Fibroblast of the aortic adventitia (primary cell): ENCODE data around the gene ANGPTL1. TPM values are rescaled to one million over a fixed set of nuclear protein-coding genes. Genes with fewer than 3 reads are reported as not detected.

Experiments
- DNase-seq: peaks from one replicate; pipeline ENCODE4 v3.0.0-alpha.2; 2010; ENCODE audit warnings: low read depth
- H3K4me3 ChIP-seq: 2 replicates; pipeline ENCODE4 v1.5.1; 2011; ENCODE audit warnings: low read depth, mild to moderate bottlenecking, control low read depth, low read length, moderate library complexity
- CTCF ChIP-seq: IDR thresholded peaks from 2 replicates; pipeline ENCODE4 v1.5.1; 2011; ENCODE audit warnings: mild to moderate bottlenecking, low read length, control low read depth, inconsistent platforms; ENCODE audit not compliant: insufficient read depth
- total RNA-seq: library from RNA; depleted of rRNA; stranded (reverse); fragments of >200 nt; gene quantifications from 2 replicates; pipeline ENCODE4 v1.2.3, GENCODE V29; 2012; ENCODE audit warnings: low replicate concordance

The ANGPTL1 gene
- total RNA-seq, 1 donor = 6.0 TPM

DNA sequence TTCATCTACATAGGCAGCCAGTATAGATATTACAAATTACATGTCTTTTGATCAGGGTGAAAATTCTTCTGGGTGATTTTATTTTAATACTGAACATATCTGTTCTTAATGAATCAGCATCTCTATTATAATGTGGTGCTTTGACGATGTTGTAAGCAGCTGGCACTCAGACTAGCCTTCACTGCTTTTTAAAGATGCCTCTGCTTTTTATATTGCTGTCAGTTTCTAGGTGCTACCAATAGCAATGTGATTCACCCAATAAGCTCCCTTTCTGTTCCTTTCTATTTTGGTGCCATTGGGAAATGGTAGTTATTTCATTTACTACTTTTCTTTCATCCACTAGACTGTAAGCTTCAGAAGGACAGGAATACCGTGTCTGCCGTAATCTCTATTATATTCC, 11.1 kb upstream of the ANGPTL1 start:
- TF ChIP-seq CTCF = no peak
- no peak overlapping the region for H3K4me3 ChIP-seq
- DNase-seq = no peak

DNA sequence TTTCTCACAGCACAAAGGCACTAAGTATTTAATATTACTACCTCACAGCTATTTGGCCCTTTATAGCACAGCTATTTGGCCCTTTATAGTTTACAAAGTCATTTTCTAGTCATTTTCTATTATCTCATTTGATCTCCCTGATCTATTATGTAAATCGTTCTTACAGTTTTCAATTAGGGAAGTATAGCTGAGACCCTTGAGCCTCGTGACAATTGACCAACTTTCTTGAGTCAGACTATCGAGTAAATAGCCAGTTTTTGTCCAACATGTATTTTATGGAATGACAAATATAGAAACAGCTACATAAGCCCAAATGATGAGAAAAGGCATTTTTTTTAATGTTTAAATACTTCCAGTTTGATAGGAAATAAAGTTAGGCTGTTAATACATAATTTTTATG, 7.0 kb upstream of the ANGPTL1 start:
- no peak for DNase-seq
- no peak for TF ChIP-seq CTCF
- H3K4me3 ChIP-seq = no peak overlapping the region

DNA sequence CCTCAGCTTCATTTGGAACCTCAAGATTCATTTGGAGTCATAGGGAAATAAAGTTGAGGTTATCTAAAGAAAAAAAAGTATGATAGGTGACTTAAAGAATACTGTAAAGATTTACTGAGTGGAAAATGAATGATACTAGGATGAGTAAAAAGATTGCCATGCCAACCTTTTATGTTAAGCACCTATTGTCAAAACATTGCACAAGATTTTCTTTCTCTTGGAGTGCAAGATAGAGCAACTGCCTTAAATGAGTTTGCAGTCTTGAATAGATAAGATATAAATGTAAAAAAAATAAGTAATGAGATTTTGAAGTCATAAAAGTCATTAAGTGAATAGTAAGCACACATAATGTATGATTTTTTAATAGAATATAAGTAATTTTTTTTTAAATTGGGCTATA, 5.1 kb upstream of the ANGPTL1 start:
- no peak overlapping the region for H3K4me3 ChIP-seq
- no peak for TF ChIP-seq CTCF
- DNase-seq = no peak

- H3K4me3 ChIP-seq = no peak overlapping the region
- DNase-seq = no peak
- no peak for TF ChIP-seq CTCF
These were observed 4.1 kb upstream of the ANGPTL1 start for GRCh38 chr1:178874966-178875365.

DNA sequence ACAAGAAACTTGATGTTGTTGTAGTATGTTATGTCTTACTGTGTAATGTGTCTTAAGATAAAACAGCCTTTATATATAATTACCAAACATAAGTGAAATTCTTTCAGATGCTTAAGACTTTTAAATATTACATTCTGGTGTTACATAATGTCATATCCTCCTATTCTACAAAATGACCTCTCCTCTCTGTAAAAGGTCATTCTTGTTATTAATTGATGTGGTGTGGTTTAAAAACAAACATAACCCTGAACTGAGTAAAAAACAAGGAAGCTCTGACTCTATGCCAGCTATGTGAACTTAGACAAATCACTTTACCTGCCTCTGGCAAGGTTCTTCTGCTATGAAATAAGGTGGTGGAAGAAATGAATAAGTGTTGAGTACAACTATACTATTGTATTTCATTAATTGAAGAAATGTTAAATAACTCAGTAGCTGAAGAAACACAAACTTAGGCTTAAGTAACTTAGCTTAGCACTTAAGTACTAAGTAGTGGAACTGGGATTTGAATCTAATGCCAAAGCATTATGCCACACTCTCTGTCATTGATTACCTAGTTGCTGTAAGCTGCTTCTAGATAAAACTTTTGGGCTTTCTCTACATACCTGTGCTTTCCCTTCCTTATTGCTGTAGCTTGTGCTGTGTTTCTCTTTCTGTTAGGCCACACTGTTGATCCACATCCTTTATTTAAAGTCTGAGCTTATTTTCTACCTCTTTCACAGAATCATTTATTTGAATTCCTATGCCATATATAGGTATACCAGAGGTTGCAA, 859 bp upstream of the ANGPTL1 start:
- TF ChIP-seq CTCF = no peak
- no peak for DNase-seq
- no peak overlapping the region for H3K4me3 ChIP-seq

DNA sequence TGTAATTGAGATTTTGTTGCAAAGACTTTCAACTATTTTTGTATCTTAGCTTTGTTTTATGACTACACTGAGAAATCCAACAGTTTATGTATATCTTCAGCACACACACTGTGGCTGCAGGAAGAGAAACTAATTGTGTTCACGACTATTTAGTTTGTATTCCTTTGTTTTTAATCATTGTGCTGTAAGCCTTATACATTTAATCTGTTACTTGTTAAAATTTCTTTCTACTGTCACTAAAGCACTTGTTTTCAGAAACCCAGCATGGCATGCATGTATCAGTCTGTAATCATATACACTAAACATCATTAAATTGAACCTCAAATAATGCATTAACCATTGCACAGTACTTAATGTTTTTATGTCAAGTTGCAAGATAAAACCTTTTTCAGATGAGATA, 656 bp downstream of the ANGPTL1 start:
- H3K4me3 ChIP-seq = no peak overlapping the region
- no peak for TF ChIP-seq CTCF
- DNase-seq = no peak
